ENCODE measurements around the gene CAGE1.

- TF ChIP-seq CTCF (optimal IDR thresholded peaks at IDR 0.05 in 1 of 3, IDR thresholded peaks at IDR 0.05 in 1 of 3, conservative IDR thresholded peaks at IDR 0.05 in 1 of 3; ENCODE audit: extremely low read depth in 1 of 3, insufficient read depth in 2 of 3, low read length in 3 of 3) (no peak), EZH2 (IDR thresholded peaks at IDR 0.05; ENCODE audit: low read length) (no peak)
Measured at GRCh38 chr6:7331452-7331851, 58.1 kb downstream of the CAGE1 start.

Data from keratinocyte (primary cell).